Esophagus muscularis mucosa (tissue), 4 donors: ENCODE data around the gene BRD3OS. TPM values are rescaled to one million over a fixed set of nuclear protein-coding genes. Genes with fewer than 3 reads are reported as not detected.
"Not testable (repeated sequence)": the region's sequence is repeated elsewhere in the genome, so short reads cannot be mapped to it uniquely, and the experiment has no call there.

ENCODE experiments used
- DNase-seq: peaks from one replicate; pipeline ENCODE4 v3.0.0-alpha.2; 2017; ENCODE audit errors: extremely low spot score
- H3K27ac ChIP-seq, 4 donors: fragments of 200-600 bp; sonication (generic); replicated peaks in 1 of 4; 1 replicate in 3 of 4; 2 replicates in 1 of 4; pipeline ENCODE4 v1.5.1; 2016 to 2019; ENCODE audit warnings: mild to moderate bottlenecking in 1 of 4
- H3K27me3 ChIP-seq, 4 donors: fragments of 200-600 bp; sonication (generic); one replicate each; pipeline versions ENCODE4 v1.5.1 to v1.6.0; 2016 to 2019
- H3K36me3 ChIP-seq, 4 donors: fragments of 200-600 bp; sonication (generic); one replicate each; pipeline ENCODE4 v1.5.1; 2016 to 2019
- H3K4me1 ChIP-seq, 4 donors: fragments of 200-600 bp; sonication (generic); one replicate each; pipeline ENCODE4 v1.5.1; 2016 to 2019
- H3K4me3 ChIP-seq, 4 donors: fragments of 200-600 bp; sonication (generic); 1 replicate in 2 of 4; 2 replicates in 2 of 4; pipeline ENCODE4 v1.5.1; 2016 to 2019; ENCODE audit warnings: mild to moderate bottlenecking in 4 of 4, moderate library complexity in 1 of 4
- H3K9me3 ChIP-seq, 4 donors: fragments of 200-600 bp; sonication (generic); 1 replicate in 3 of 4; 2 replicates in 1 of 4; pipeline ENCODE4 v1.5.1; 2016 to 2019
- EP300 ChIP-seq: sonication (generic); formaldehyde crosslinking; IDR thresholded peaks from one replicate; pipeline ENCODE4 v1.6.1; 2017; ENCODE audit warnings: antibody characterized with exemption
- POLR2A ChIP-seq: fragments of 450-650 bp; IDR thresholded peaks from one replicate; pipeline ENCODE4 v1.6.1; 2017; ENCODE audit warnings: antibody characterized with exemption, moderate library complexity, mild to moderate bottlenecking, low read depth
- POLR2AphosphoS5 ChIP-seq, 2 donors: sonication (generic); formaldehyde crosslinking; IDR thresholded peaks; one replicate each; pipeline ENCODE4 v1.6.1; 2017; ENCODE audit warnings: antibody characterized with exemption in 2 of 2
- WGBS: methylation state at CpG from one replicate; pipeline ENCODE4 v1.1.5; 2018; 5-methylcytosine and 5-hydroxymethylcytosine counted together
- intact Hi-C: fragments of 100-400 bp; cut with DNase I; formaldehyde crosslinking; loops from one replicate; pipeline ENCODE4 v1.15.1; 2023
- total RNA-seq, 4 donors: library from RNA; depleted of rRNA; stranded (reverse); fragments of >200 nt; gene quantifications; one replicate each; pipeline versions ENCODE4 v1.1.0 to v1.2.1, GENCODE V29; 2016
- TF ChIP-seq, protein P1 (sequence below), 3 experiments: fragments of 200-600 bp in 2 of 3; fragments of 450-650 bp in 1 of 3; sonication (generic) in 2 of 3; IDR thresholded peaks; one replicate each; pipeline ENCODE4 v1.5.1; 2017 to 2019; ENCODE audit warnings: antibody characterized with exemption in 3 of 3, mild to moderate bottlenecking in 2 of 3, moderate library complexity in 1 of 3

Gene BRD3OS
- total RNA-seq, 4 donors from 2014 or later: 13.4 to 33.4 (median 21.7) TPM

DNA sequence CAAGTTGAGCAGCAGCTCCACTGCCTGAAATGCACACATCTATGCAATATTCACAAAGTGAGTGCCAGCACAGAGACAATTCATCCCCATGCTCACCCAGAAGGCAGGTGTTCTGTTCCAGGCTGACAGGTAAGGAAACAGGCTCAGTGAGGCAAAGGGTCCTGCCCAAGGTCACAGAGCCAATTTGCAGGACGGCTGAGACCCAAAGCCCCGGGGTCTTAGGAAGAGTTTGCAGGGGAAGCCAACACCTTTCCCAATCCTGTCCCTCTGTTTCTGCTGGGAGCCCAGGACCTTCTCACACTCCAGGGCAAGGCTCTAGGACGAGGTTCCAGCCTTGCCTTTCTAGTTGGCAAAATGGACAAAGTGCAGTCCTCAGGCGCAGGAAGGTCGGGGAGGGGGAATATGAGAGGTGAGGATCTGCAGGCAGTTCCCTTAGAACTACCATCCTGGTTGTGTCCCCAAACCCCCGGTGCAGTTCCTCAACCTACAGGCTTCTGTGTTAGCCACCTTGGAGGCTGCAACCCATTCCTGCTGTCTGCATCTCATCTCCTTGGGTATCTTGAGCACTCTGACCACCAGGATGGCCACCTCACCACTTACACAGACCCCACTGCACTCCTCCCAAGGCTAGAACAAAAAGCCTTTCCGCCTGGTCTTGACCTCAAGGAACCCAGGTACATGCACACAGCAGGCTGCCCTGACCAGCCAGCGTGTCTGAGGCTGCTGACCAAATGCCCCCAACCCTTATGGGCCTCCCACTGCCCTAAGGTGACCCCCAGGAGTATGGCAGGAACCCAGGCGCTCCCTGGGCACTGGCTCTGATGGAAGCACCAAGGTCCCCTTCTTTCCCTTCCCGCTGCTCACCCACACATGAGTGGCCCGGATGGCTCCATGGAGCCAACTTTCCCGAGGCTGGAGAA lies 44.5 kb downstream of the BRD3OS start:
- DNase-seq: no peak
- Histone ChIP-seq H3K4me1 (peaks cover 14 to 32% (median 27%) of the 10 kb centered on the region in 4 donors), H3K4me3 (peak overlapping the region in 1 of 4 donors; percentile 88), H3K36me3 (no peaks in the 10 kb centered on the region), H3K27me3 (no peaks in the 10 kb centered on the region), H3K9me3 (no peaks in the 10 kb centered on the region), H3K27ac (no peak overlapping the region)
- intact Hi-C loops: loop anchor here (5.0 kb wide), 1 partner anchor 63 kb away; no protein-coding TSS in a partner anchor
- 82% methylated on average over 12 of the region's 12 CpGs for WGBS
- TF ChIP-seq POLR2AphosphoS5 (IDR thresholded peaks at IDR 0.05) (no peak), POLR2A (no peak), EP300 (no peak)
- TF ChIP-seq, protein P1, sequence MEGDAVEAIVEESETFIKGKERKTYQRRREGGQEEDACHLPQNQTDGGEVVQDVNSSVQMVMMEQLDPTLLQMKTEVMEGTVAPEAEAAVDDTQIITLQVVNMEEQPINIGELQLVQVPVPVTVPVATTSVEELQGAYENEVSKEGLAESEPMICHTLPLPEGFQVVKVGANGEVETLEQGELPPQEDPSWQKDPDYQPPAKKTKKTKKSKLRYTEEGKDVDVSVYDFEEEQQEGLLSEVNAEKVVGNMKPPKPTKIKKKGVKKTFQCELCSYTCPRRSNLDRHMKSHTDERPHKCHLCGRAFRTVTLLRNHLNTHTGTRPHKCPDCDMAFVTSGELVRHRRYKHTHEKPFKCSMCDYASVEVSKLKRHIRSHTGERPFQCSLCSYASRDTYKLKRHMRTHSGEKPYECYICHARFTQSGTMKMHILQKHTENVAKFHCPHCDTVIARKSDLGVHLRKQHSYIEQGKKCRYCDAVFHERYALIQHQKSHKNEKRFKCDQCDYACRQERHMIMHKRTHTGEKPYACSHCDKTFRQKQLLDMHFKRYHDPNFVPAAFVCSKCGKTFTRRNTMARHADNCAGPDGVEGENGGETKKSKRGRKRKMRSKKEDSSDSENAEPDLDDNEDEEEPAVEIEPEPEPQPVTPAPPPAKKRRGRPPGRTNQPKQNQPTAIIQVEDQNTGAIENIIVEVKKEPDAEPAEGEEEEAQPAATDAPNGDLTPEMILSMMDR (IDR thresholded peaks at IDR 0.05): no peak

- intact Hi-C loops: no loop called here
- Histone ChIP-seq H3K9me3 (no peaks in the 10 kb centered on the region), H3K4me1 (peaks cover 3 to 18% (median 13%) of the 10 kb centered on the region in 4 donors), H3K27ac (no peak overlapping the region), H3K36me3 (no peaks in the 10 kb centered on the region), H3K27me3 (no peaks in the 10 kb centered on the region), H3K4me3 (no peak overlapping the region)
- WGBS: 85% methylated on average over 12 of the region's 12 CpGs
- no peak for TF ChIP-seq EP300
- TF ChIP-seq POLR2AphosphoS5 (IDR thresholded peaks at IDR 0.05): no peak
- TF ChIP-seq, protein P1 (IDR thresholded peaks at IDR 0.05): no peak
- TF ChIP-seq POLR2A: no peak
- DNase-seq: no peak
Measured at GRCh38 chr9:134071149-134071548, 45.9 kb downstream of the BRD3OS start.

- H3K4me1 ChIP-seq: peaks cover 0 to 10% (median 5%) of the 10 kb centered on the region in 4 donors
- H3K4me3 ChIP-seq, H3K36me3 ChIP-seq, intact Hi-C loops, H3K27ac ChIP-seq, DNase-seq, H3K27me3 ChIP-seq: not testable (repeated sequence)
- WGBS: 98% methylated on average over 7 of the region's 7 CpGs
- peaks cover 0 to 13% (median 5%) of the 10 kb centered on the region in 4 donors for H3K9me3 ChIP-seq
Measured at GRCh38 chr9:134072683-134073082, 47.4 kb downstream of the BRD3OS start.

- H3K4me3 ChIP-seq: no peak overlapping the region
- H3K36me3 ChIP-seq: no peaks in the 10 kb centered on the region
- no peaks in the 10 kb centered on the region for H3K27me3 ChIP-seq
- WGBS: 66% methylated on average over 6 of the region's 6 CpGs
- no peak for DNase-seq
- no peak overlapping the region for H3K27ac ChIP-seq
- peaks cover 0 to 18% (median 5%) of the 10 kb centered on the region in 4 donors for H3K9me3 ChIP-seq
- TF ChIP-seq POLR2AphosphoS5 (IDR thresholded peaks at IDR 0.05) (no peak), POLR2A (no peak), EP300 (no peak)
- TF ChIP-seq, protein P1 (IDR thresholded peaks at IDR 0.05): no peak
- intact Hi-C loops: no loop called here
- H3K4me1 ChIP-seq: peaks cover 0 to 10% (median 5%) of the 10 kb centered on the region in 4 donors
Measured at GRCh38 chr9:134073500-134073899, 48.2 kb downstream of the BRD3OS start.

DNA sequence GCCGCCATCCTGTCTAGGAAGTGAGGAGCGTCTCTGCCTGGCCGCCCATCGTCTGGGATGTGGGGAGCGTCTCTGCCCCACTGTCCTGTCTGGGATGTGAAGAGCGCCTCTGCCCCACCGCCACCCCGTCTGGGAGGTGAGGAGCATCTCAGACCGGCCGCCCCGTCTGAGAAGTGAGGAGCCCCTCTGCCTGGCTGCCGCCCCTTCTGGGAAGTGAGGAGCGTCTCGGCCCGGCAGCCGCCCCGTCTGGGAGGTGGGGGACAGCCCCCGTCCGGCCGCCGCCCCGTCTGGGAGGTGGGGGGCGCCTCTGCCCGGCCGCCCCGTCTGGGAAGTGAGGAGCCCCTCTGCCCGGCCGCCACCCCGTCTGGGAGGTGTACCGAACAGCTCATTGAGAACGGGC lies 50.4 kb downstream of the BRD3OS start:
- DNase-seq, intact Hi-C loops, H3K36me3 ChIP-seq, H3K27me3 ChIP-seq, H3K4me1 ChIP-seq, H3K27ac ChIP-seq, H3K4me3 ChIP-seq: not testable (repeated sequence)
- peaks cover 0 to 28% (median 23%) of the 10 kb centered on the region in 4 donors for H3K9me3 ChIP-seq
- WGBS: 97% methylated on average over 24 of the region's 31 CpGs
